ENCODE results near the gene ARHGAP9.
A peak's percentile ranks its signal among the peaks of the same experiment; 100 is the strongest.

The ARHGAP9 gene

GRCh38 chr12:57490126-57490525, 10.5 kb upstream of the ARHGAP9 start:
- no peak overlapping the region for H3K4me3 Mint-ChIP-seq
- H3K27ac Mint-ChIP-seq = no peak overlapping the region
- peaks cover 18% of the 10 kb centered on the region for H3K36me3 Mint-ChIP-seq

GRCh38 chr12:57489157-57489641, 9.5 kb upstream of the ARHGAP9 start:
- no peak for ATAC-seq (ENCODE audit: low read depth)
- Mint-ChIP-seq H3K36me3 (peaks cover 18% of the 10 kb centered on the region), H3K9me3 (no peaks in the 10 kb centered on the region), H3K4me1 (peaks cover 22% of the 10 kb centered on the region), H3K27ac (peak overlapping the region; percentile 88), H3K27me3 (no peaks in the 10 kb centered on the region), H3K4me3 (peak overlapping the region; percentile 91)
- DNase-seq (ENCODE audit: low spot score in 2 of 2) = no peak

More at GRCh38 chr12:57490126-57490525, 10.5 kb upstream of the ARHGAP9 start:
- ATAC-seq (ENCODE audit: low read depth) (no peak), DNase-seq (ENCODE audit: low spot score in 2 of 2) (no peak)
- Mint-ChIP-seq H3K9me3 (no peaks in the 10 kb centered on the region), H3K4me1 (peaks cover 22% of the 10 kb centered on the region), H3K27me3 (no peaks in the 10 kb centered on the region)

GRCh38 chr12:57488402-57489156, 8.9 kb upstream of the ARHGAP9 start:
- Mint-ChIP-seq H3K27me3 (no peaks in the 10 kb centered on the region), H3K27ac (peak overlapping the region; percentile 88), H3K4me1 (peaks cover 23% of the 10 kb centered on the region), H3K4me3 (peak overlapping the region; percentile 91), H3K36me3 (peaks cover 18% of the 10 kb centered on the region), H3K9me3 (no peaks in the 10 kb centered on the region)
- DNase-seq (ENCODE audit: low spot score in 2 of 2) (no peak), ATAC-seq (ENCODE audit: low read depth) (no peak)

GRCh38 chr12:57487597-57488401, 8.1 kb upstream of the ARHGAP9 start, which contains the start of gene MARS1:
Gene MARS1 (plus strand): TSS chr12:57488068. CDS start chr12:57488091, 23 bp downstream.
- H3K9me3 Mint-ChIP-seq = no peaks in the 10 kb centered on the region
- H3K27me3 Mint-ChIP-seq = no peaks in the 10 kb centered on the region
- H3K4me1 Mint-ChIP-seq = peaks cover 26% of the 10 kb centered on the region
- ATAC-seq (ENCODE audit: low read depth) (peak; percentile 97), DNase-seq (ENCODE audit: low spot score in 2 of 2) (peak; percentile 72 to 86)
- H3K27ac Mint-ChIP-seq = peak within 1 kb of the TSS; percentile 88
- H3K4me3 Mint-ChIP-seq = peak within 1 kb of the TSS; percentile 91
- H3K36me3 Mint-ChIP-seq = peaks cover 15% of the 10 kb centered on the region

GRCh38 chr12:57487055-57487596, 7.5 kb upstream of the ARHGAP9 start:
- no peaks in the 10 kb centered on the region for H3K9me3 Mint-ChIP-seq
- ATAC-seq (ENCODE audit: low read depth) (no peak), DNase-seq (ENCODE audit: low spot score in 2 of 2) (no peak)
- no peak overlapping the region for H3K27ac Mint-ChIP-seq
- peaks cover 11% of the 10 kb centered on the region for H3K36me3 Mint-ChIP-seq
- no peaks in the 10 kb centered on the region for H3K27me3 Mint-ChIP-seq
- H3K4me3 Mint-ChIP-seq = no peak overlapping the region
- H3K4me1 Mint-ChIP-seq = peaks cover 26% of the 10 kb centered on the region

- Mint-ChIP-seq H3K36me3 (peaks cover 3% of the 10 kb centered on the region), H3K9me3 (no peaks in the 10 kb centered on the region), H3K4me1 (peaks cover 33% of the 10 kb centered on the region), H3K27me3 (no peaks in the 10 kb centered on the region), H3K4me3 (no peak overlapping the region), H3K27ac (no peak overlapping the region)
- DNase-seq (ENCODE audit: low spot score in 2 of 2) (no peak), ATAC-seq (ENCODE audit: low read depth) (no peak)
Observed at GRCh38 chr12:57485695-57486094, 6.0 kb upstream of the ARHGAP9 start.

- Mint-ChIP-seq H3K9me3 (no peaks in the 10 kb centered on the region), H3K36me3 (no peaks in the 10 kb centered on the region), H3K27ac (peak overlapping the region; percentile 54), H3K4me1 (peaks cover 39% of the 10 kb centered on the region), H3K27me3 (no peaks in the 10 kb centered on the region), H3K4me3 (no peak overlapping the region)
- no peak for ATAC-seq (ENCODE audit: low read depth)
- DNase-seq (ENCODE audit: low spot score in 2 of 2) = no peak
Observed at GRCh38 chr12:57483466-57483865, 3.8 kb upstream of the ARHGAP9 start.

GRCh38 chr12:57481671-57482070, 2.0 kb upstream of the ARHGAP9 start:
- no peak for ATAC-seq (ENCODE audit: low read depth)
- Mint-ChIP-seq H3K4me3 (peak overlapping the region; percentile 43), H3K4me1 (peaks cover 47% of the 10 kb centered on the region), H3K9me3 (no peaks in the 10 kb centered on the region), H3K27ac (peak overlapping the region; percentile 99), H3K27me3 (no peaks in the 10 kb centered on the region), H3K36me3 (no peaks in the 10 kb centered on the region)
- no peak for DNase-seq (ENCODE audit: low spot score in 2 of 2)

GRCh38 chr12:57479043-57479375, 657 bp downstream of the ARHGAP9 start:
- ATAC-seq (ENCODE audit: low read depth) (no peak), DNase-seq (ENCODE audit: low spot score in 2 of 2) (no peak)
- Mint-ChIP-seq H3K36me3 (peaks cover 13% of the 10 kb centered on the region), H3K27ac (peak overlapping the region; percentile 99), H3K27me3 (no peaks in the 10 kb centered on the region), H3K9me3 (no peaks in the 10 kb centered on the region), H3K4me3 (peak overlapping the region; percentile 99), H3K4me1 (peaks cover 62% of the 10 kb centered on the region)

- peaks cover 62% of the 10 kb centered on the region for H3K4me1 Mint-ChIP-seq
- peak; percentile 41 for ATAC-seq (ENCODE audit: low read depth)
- H3K36me3 Mint-ChIP-seq = peaks cover 18% of the 10 kb centered on the region
- peak overlapping the region; percentile 99 for H3K4me3 Mint-ChIP-seq
- peak overlapping the region; percentile 99 for H3K27ac Mint-ChIP-seq
- H3K9me3 Mint-ChIP-seq = no peaks in the 10 kb centered on the region
- DNase-seq (ENCODE audit: low spot score in 2 of 2) = no peak
- no peaks in the 10 kb centered on the region for H3K27me3 Mint-ChIP-seq
Observed at GRCh38 chr12:57477710-57478681, 1.7 kb downstream of the ARHGAP9 start.

GRCh38 chr12:57476993-57477709, 2.5 kb downstream of the ARHGAP9 start:
- Mint-ChIP-seq H3K9me3 (no peaks in the 10 kb centered on the region), H3K4me3 (peak overlapping the region; percentile 99), H3K27me3 (no peaks in the 10 kb centered on the region), H3K36me3 (peaks cover 23% of the 10 kb centered on the region), H3K4me1 (peaks cover 67% of the 10 kb centered on the region), H3K27ac (peak overlapping the region; percentile 99)
- no peak for ATAC-seq (ENCODE audit: low read depth)
- no peak for DNase-seq (ENCODE audit: low spot score in 2 of 2)

- peaks cover 62% of the 10 kb centered on the region for H3K4me1 Mint-ChIP-seq
- H3K9me3 Mint-ChIP-seq = no peaks in the 10 kb centered on the region
- ATAC-seq (ENCODE audit: low read depth) (peak; percentile 41), DNase-seq (ENCODE audit: low spot score in 2 of 2) (peak; percentile 49 to 67)
- no peaks in the 10 kb centered on the region for H3K27me3 Mint-ChIP-seq
- H3K27ac Mint-ChIP-seq = peak overlapping the region; percentile 99
- H3K36me3 Mint-ChIP-seq = peaks cover 25% of the 10 kb centered on the region
- peak overlapping the region; percentile 99 for H3K4me3 Mint-ChIP-seq
Observed at GRCh38 chr12:57476162-57476992, 3.3 kb downstream of the ARHGAP9 start.
